ENCODE data around the gene SH3YL1. TPM values are rescaled to one million over a fixed set of nuclear protein-coding genes. Genes with fewer than 3 reads are reported as not detected.

SH3YL1 gene
- total and polyA plus RNA-seq, 10 donors: 30.6 to 72.8 (median 37.0) TPM

DNA sequence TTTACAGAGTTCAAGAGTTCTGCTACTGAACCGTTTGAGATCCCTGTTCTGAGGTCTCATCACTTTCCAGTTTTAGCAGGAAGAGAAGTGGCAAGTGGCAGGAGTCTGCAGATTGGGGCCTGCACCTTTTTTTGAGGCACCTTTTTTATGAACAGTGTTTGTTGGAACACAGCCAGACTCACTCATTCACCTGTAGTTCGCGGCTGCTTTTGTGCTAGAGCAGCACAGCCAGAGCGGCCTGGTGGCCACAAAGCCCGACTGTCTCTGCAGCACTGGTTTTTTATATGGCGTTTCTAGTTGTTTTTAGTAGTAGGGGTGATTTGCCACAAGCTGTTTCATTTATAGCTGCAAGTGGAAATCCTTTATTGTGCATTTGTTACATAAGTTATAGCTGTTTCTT is 9.5 kb upstream of the SH3YL1 start:
- Histone ChIP-seq H3K4me1 (peaks cover 0 to 69% (median 31%) of the 10 kb centered on the region in 6 donors), H3K36me3 (peaks cover 0 to 87% (median 51%) of the 10 kb centered on the region in 6 donors), H3K27ac (no peak overlapping the region), H3K27me3 (replicated peaks in 1 of 7) (no peaks in the 10 kb centered on the region), H3K4me3 (no peak overlapping the region), H3K9me3 (no peaks in the 10 kb centered on the region)
- TF ChIP-seq, protein P1, sequence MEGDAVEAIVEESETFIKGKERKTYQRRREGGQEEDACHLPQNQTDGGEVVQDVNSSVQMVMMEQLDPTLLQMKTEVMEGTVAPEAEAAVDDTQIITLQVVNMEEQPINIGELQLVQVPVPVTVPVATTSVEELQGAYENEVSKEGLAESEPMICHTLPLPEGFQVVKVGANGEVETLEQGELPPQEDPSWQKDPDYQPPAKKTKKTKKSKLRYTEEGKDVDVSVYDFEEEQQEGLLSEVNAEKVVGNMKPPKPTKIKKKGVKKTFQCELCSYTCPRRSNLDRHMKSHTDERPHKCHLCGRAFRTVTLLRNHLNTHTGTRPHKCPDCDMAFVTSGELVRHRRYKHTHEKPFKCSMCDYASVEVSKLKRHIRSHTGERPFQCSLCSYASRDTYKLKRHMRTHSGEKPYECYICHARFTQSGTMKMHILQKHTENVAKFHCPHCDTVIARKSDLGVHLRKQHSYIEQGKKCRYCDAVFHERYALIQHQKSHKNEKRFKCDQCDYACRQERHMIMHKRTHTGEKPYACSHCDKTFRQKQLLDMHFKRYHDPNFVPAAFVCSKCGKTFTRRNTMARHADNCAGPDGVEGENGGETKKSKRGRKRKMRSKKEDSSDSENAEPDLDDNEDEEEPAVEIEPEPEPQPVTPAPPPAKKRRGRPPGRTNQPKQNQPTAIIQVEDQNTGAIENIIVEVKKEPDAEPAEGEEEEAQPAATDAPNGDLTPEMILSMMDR (IDR thresholded peaks at IDR 0.05 in 8 of 11, conservative IDR thresholded peaks at IDR 0.05 in 3 of 11): no peak
- no peak for TF ChIP-seq POLR2A (IDR thresholded peaks at IDR 0.05)
- TF ChIP-seq POLR2AphosphoS5 (IDR thresholded peaks at IDR 0.05): no peak
- DNase-seq: no peak
- WGBS, 5 donors: 62 to 79% (median 70%) methylated on average over 6 of the region's 6 CpGs
- intact Hi-C loops (cut with DNase I; ENCODE audit: low total_unique reads): no loop called here

DNA sequence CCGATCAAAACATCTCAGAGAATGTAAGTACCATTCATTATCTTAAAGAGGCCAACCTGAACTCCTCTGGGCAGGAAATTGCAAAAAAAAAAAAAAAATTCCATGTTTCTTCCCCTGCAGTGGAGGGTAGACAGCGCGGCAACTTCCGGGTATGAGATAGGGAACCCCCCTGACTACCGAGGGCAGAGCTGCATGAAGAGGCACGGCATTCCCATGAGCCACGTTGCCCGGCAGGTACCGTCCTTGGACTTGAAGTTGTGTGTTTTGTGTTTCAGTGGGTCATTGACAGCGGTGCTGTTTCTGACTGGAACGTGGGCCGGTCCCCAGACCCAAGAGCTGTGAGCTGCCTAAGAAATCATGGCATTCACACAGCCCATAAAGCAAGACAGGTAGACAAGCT is 8.1 kb upstream of the SH3YL1 start:
- no peak overlapping the region for H3K4me3 ChIP-seq
- DNase-seq: no peak
- intact Hi-C loops (cut with DNase I; ENCODE audit: low total_unique reads): no loop called here
- WGBS, 5 donors: 86 to 95% (median 90%) methylated on average over 12 of the region's 12 CpGs
- H3K36me3 ChIP-seq: peaks cover 0 to 72% (median 37%) of the 10 kb centered on the region in 6 donors
- TF ChIP-seq POLR2A (IDR thresholded peaks at IDR 0.05): no peak
- TF ChIP-seq, protein P1 (IDR thresholded peaks at IDR 0.05 in 8 of 11, conservative IDR thresholded peaks at IDR 0.05 in 3 of 11): no peak
- no peak for TF ChIP-seq POLR2AphosphoS5 (IDR thresholded peaks at IDR 0.05)
- H3K27me3 ChIP-seq (replicated peaks in 1 of 7): no peaks in the 10 kb centered on the region
- no peaks in the 10 kb centered on the region for H3K9me3 ChIP-seq
- H3K4me1 ChIP-seq: peaks cover 5 to 83% (median 41%) of the 10 kb centered on the region in 6 donors
- no peak overlapping the region for H3K27ac ChIP-seq

DNA sequence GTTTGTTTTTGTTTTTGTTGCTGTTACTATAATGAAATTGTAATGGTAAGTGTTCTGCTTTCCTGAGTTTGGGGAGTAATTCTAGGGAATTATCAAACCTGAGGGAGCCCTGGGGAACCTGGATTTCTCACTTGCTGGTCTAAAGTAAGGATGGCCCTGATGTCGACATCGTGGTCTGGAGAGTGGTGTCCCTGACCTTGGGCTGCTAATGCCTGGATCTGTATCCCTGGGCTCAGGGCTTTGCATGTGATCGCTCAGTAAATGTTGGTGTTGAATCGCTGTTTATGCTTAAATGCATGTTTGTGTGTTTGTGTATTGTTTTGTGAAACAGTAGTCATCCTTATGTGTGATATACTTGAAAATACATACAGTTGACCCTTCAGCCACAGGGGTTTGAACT is 7.0 kb upstream of the SH3YL1 start:
- Histone ChIP-seq H3K36me3 (peaks cover 0 to 62% (median 30%) of the 10 kb centered on the region in 6 donors), H3K27ac (no peak overlapping the region), H3K4me1 (peaks cover 15 to 89% (median 51%) of the 10 kb centered on the region in 6 donors), H3K4me3 (no peak overlapping the region), H3K27me3 (replicated peaks in 1 of 7) (no peaks in the 10 kb centered on the region), H3K9me3 (no peaks in the 10 kb centered on the region)
- TF ChIP-seq POLR2AphosphoS5 (IDR thresholded peaks at IDR 0.05): no peak
- no peak for TF ChIP-seq POLR2A (IDR thresholded peaks at IDR 0.05)
- TF ChIP-seq, protein P1 (IDR thresholded peaks at IDR 0.05 in 8 of 11, conservative IDR thresholded peaks at IDR 0.05 in 3 of 11): no peak
- WGBS, 5 donors: 81 to 99% (median 90%) methylated on average over 4 of the region's 4 CpGs
- DNase-seq: no peak
- intact Hi-C loops (cut with DNase I; ENCODE audit: low total_unique reads): no loop called here

DNA sequence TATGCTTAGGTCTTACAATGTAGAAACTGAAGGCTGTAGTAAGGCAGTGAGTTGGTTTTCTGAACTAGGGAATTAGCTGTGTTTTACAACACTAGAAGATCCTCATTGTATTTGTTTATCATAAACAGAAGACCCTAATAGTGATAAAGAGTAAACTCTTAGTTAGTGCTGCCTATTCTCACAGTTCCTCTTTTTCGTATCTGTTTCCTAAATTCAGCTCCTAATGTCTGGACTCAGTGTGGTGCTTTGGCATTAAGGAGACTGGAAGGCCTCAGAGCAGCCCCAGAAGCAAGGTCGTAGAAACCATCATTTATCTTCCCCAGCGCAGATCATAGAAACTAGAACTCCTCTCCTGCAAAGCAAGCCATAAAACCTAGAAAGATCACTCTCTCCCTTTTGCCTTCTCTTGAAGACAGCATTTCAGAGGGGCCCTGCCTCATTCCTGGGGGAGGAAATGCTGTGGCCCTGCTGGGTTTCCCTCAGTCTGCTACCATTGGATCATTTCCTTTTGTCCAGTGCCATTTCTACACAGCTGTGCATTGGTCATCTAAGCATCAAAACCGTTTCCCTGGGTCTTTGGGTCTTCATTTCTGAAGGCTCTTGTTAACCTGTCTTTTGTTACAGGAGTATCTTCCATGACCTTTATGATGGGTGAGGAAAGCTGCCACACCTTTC is 5.7 kb upstream of the SH3YL1 start:
- intact Hi-C loops (cut with DNase I; ENCODE audit: low total_unique reads): no loop called here
- peaks cover 21 to 85% (median 53%) of the 10 kb centered on the region in 6 donors for H3K4me1 ChIP-seq

More for the DNA sequence above, 5.7 kb upstream of the SH3YL1 start:
- H3K4me3 ChIP-seq: no peak overlapping the region
- WGBS, 5 donors: 57 to 68% (median 59%) methylated on average over 4 of the region's 4 CpGs
- H3K27me3 ChIP-seq (replicated peaks in 1 of 7): no peaks in the 10 kb centered on the region
- TF ChIP-seq POLR2A (IDR thresholded peaks at IDR 0.05) (no peak), POLR2AphosphoS5 (IDR thresholded peaks at IDR 0.05) (no peak)
- TF ChIP-seq, protein P1 (IDR thresholded peaks at IDR 0.05 in 8 of 11, conservative IDR thresholded peaks at IDR 0.05 in 3 of 11): no peak
- no peaks in the 10 kb centered on the region for H3K9me3 ChIP-seq
- H3K27ac ChIP-seq: no peak overlapping the region
- no peak for DNase-seq
- H3K36me3 ChIP-seq: peaks cover 0 to 48% (median 21%) of the 10 kb centered on the region in 6 donors
